Hepatocyte (in vitro differentiated cells): Measurements from ENCODE around the gene DPY30. TPM values are rescaled to one million over a fixed set of nuclear protein-coding genes. Genes with fewer than 3 reads are reported as not detected.
A peak's percentile ranks its signal among the peaks of the same experiment; 100 is the strongest.

Experiments
- DNase-seq: peaks from one replicate; pipeline ENCODE4 v3.0.0-alpha.2; 2016; ENCODE audit warnings: low spot score
- H2AFZ ChIP-seq: fragments of 200-600 bp; sonication (generic); 2 replicates; pipeline ENCODE4 v1.6.0; 2016; ENCODE audit warnings: antibody characterized with exemption, mild to moderate bottlenecking
- H3K27ac ChIP-seq: fragments of 200-600 bp; sonication (generic); 2 replicates; pipeline ENCODE4 v1.5.1; 2016; ENCODE audit warnings: mild to moderate bottlenecking
- H3K27me3 ChIP-seq: fragments of 200-600 bp; sonication (generic); 2 replicates; pipeline ENCODE4 v1.6.1; 2016
- H3K36me3 ChIP-seq: fragments of 200-600 bp; sonication (generic); replicated peaks from 2 replicates; pipeline ENCODE4 v1.5.1; 2016; ENCODE audit warnings: low read depth; ENCODE audit not compliant: insufficient read depth
- H3K4me1 ChIP-seq: fragments of 200-600 bp; sonication (generic); 2 replicates; pipeline ENCODE4 v1.5.1; 2016; ENCODE audit warnings: mild to moderate bottlenecking, moderate library complexity; ENCODE audit not compliant: insufficient read depth
- H3K4me2 ChIP-seq: fragments of 200-600 bp; sonication (generic); 2 replicates; pipeline ENCODE4 v1.6.0; 2016
- H3K4me3 ChIP-seq: fragments of 200-600 bp; sonication (generic); 2 replicates; pipeline ENCODE4 v1.5.1; 2016; ENCODE audit warnings: mild to moderate bottlenecking
- H3K79me2 ChIP-seq: fragments of 200-600 bp; sonication (generic); 2 replicates; pipeline ENCODE4 v1.6.0; 2017; ENCODE audit warnings: mild to moderate bottlenecking
- H3K9me2 ChIP-seq: fragments of 200-600 bp; sonication (generic); replicated peaks from 2 replicates; pipeline ENCODE4 v1.6.0; 2017; ENCODE audit warnings: mild to moderate bottlenecking; ENCODE audit not compliant: insufficient read depth
- H3K9me3 ChIP-seq: fragments of 200-600 bp; sonication (generic); 2 replicates; pipeline ENCODE4 v1.5.1; 2016; ENCODE audit warnings: low read depth, mild to moderate bottlenecking
- H4K20me1 ChIP-seq: fragments of 200-600 bp; sonication (generic); 2 replicates; pipeline ENCODE4 v1.6.0; 2016; ENCODE audit warnings: mild to moderate bottlenecking; ENCODE audit not compliant: insufficient read depth, poor library complexity, severe bottlenecking
- CTCF ChIP-seq: fragments of 200-600 bp; sonication (generic); IDR thresholded peaks from 2 replicates; pipeline ENCODE4 v1.5.1; 2016; ENCODE audit warnings: antibody characterized with exemption, mild to moderate bottlenecking; ENCODE audit not compliant: poor library complexity
- EZH2 ChIP-seq: fragments of 200-600 bp; sonication (generic); IDR thresholded peaks from 2 replicates; pipeline ENCODE4 v1.6.1; 2016; ENCODE audit warnings: antibody characterized with exemption, mild to moderate bottlenecking, borderline replicate concordance
- EZH2phosphoT487 ChIP-seq: fragments of 200-600 bp; sonication (generic); IDR thresholded peaks from one replicate; pipeline ENCODE4 v1.6.1; 2018; ENCODE audit warnings: antibody characterized with exemption, mild to moderate bottlenecking, low read depth, moderate library complexity; ENCODE audit not compliant: unreplicated experiment, severe bottlenecking
- WGBS: methylation state at CpG from one replicate; pipeline ENCODE4 v1.1.6; 2016; ENCODE audit warnings: low lambda C conversion rate; ENCODE audit errors: missing lambda C conversion rate; 5-methylcytosine and 5-hydroxymethylcytosine counted together
- polyA plus RNA-seq: library from polyadenylated mRNA; unstranded; fragments of >200 nt; fragmentation: Nextera tagmentation; extraction: Ambion mirVana; gene quantifications from 2 replicates; pipeline ENCODE4 v1.2.1, GENCODE V29; 2016
- total RNA-seq: library from RNA; depleted of rRNA; stranded (reverse); fragments of >200 nt; gene quantifications from 2 replicates; pipeline ENCODE4 v1.2.3, GENCODE V29; 2014

The DPY30 gene
- total RNA-seq (108 and 120 TPM in 2 replicates), polyA plus RNA-seq (117 and 121 TPM in 2 replicates)

GRCh38 chr2:32039447-32040219 lies at the start of gene DPY30:
DPY30 (minus strand) TSS chr2:32039805; CDS start chr2:32039456, 349 bp downstream.
- Histone ChIP-seq H4K20me1 (no peaks in the 10 kb centered on the region), H3K4me2 (peak within 1 kb of the TSS; percentile 80), H3K9me2 (no peaks in the 10 kb centered on the region), H3K79me2 (peaks cover 33% of the 10 kb centered on the region), H2AFZ (peak within 1 kb of the TSS; percentile 94), H3K4me3 (peak within 1 kb of the TSS; percentile 81), H3K27ac (peak within 1 kb of the TSS; percentile 91), H3K9me3 (no peaks in the 10 kb centered on the region), H3K36me3 (no peaks in the 10 kb centered on the region), H3K27me3 (no peaks in the 10 kb centered on the region), H3K4me1 (no peaks in the 10 kb centered on the region)
- WGBS: 1% methylated on average over 37 of the region's 43 CpGs
- DNase-seq: peak; percentile 97
- no peak for TF ChIP-seq EZH2phosphoT487
- no peak for TF ChIP-seq EZH2
- TF ChIP-seq CTCF: no peak

GRCh38 chr2:32074134-32074506 lies 34.5 kb upstream of the DPY30 start:
- Histone ChIP-seq H3K4me3 (no peak overlapping the region), H4K20me1 (no peaks in the 10 kb centered on the region), H3K4me2 (peak overlapping the region; percentile 11), H3K36me3 (no peaks in the 10 kb centered on the region), H3K27ac (peak overlapping the region; percentile 85), H3K4me1 (peaks cover 7% of the 10 kb centered on the region), H2AFZ (no peak overlapping the region), H3K27me3 (no peaks in the 10 kb centered on the region), H3K79me2 (peaks cover 72% of the 10 kb centered on the region), H3K9me3 (no peaks in the 10 kb centered on the region), H3K9me2 (no peaks in the 10 kb centered on the region)
- no peak for TF ChIP-seq EZH2phosphoT487
- TF ChIP-seq EZH2: no peak
- no peak for DNase-seq
- 68% methylated on average over 2 of the region's 2 CpGs for WGBS

DNA sequence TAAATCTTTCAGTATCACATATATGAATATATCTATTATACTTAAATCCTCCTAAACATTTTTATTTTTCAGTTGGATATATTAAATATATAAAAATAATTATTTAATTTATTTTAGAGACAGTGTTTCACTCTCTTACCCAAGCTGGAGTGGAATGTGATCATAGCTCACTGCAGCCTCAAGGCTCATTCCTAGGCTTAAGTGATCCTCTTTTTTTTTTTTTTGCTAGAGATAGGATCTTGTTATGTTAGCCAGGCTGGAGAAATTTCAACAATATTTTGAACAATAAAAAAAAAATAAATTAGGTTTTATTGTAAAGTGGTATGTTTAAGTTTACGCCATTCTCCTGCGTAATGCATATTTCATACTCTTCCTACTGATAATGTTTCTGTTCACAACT lies 27.9 kb upstream of the DPY30 start:
- Histone ChIP-seq H3K27ac (no peak overlapping the region), H3K4me2 (no peak overlapping the region), H3K4me3 (no peak overlapping the region), H3K9me3 (no peaks in the 10 kb centered on the region), H3K27me3 (no peaks in the 10 kb centered on the region), H3K9me2 (no peaks in the 10 kb centered on the region), H3K36me3 (no peaks in the 10 kb centered on the region), H3K4me1 (no peaks in the 10 kb centered on the region), H3K79me2 (peaks cover 80% of the 10 kb centered on the region), H4K20me1 (peaks cover 3% of the 10 kb centered on the region), H2AFZ (no peak overlapping the region)
- DNase-seq: no peak
- WGBS: 98% methylated on average over 2 of the region's 2 CpGs
- TF ChIP-seq EZH2phosphoT487 (no peak), CTCF (no peak)

GRCh38 chr2:32064713-32065112 lies 25.1 kb upstream of the DPY30 start:
- TF ChIP-seq CTCF (no peak), EZH2phosphoT487 (no peak), EZH2 (no peak)
- peak overlapping the region; percentile 87 for H2AFZ ChIP-seq
- peaks cover 3% of the 10 kb centered on the region for H4K20me1 ChIP-seq

More at GRCh38 chr2:32064713-32065112, 25.1 kb upstream of the DPY30 start:
- DNase-seq: no peak
- Histone ChIP-seq H3K4me2 (peak overlapping the region; percentile 84), H3K79me2 (peaks cover 52% of the 10 kb centered on the region), H3K27me3 (no peaks in the 10 kb centered on the region), H3K4me1 (no peaks in the 10 kb centered on the region), H3K36me3 (no peaks in the 10 kb centered on the region), H3K9me2 (no peaks in the 10 kb centered on the region), H3K27ac (peak overlapping the region; percentile 93), H3K9me3 (no peaks in the 10 kb centered on the region), H3K4me3 (peak overlapping the region; percentile 80)
- WGBS: 87% methylated on average over 8 of the region's 8 CpGs
